ENCODE results near the gene CD180. TPM values are rescaled to one million over a fixed set of nuclear protein-coding genes. Genes with fewer than 3 reads are reported as not detected.

CD180 gene
- polyA plus RNA-seq, 12 donors: 0.63 to 2.9 (median 1.3) TPM; not detected in 2

DNA sequence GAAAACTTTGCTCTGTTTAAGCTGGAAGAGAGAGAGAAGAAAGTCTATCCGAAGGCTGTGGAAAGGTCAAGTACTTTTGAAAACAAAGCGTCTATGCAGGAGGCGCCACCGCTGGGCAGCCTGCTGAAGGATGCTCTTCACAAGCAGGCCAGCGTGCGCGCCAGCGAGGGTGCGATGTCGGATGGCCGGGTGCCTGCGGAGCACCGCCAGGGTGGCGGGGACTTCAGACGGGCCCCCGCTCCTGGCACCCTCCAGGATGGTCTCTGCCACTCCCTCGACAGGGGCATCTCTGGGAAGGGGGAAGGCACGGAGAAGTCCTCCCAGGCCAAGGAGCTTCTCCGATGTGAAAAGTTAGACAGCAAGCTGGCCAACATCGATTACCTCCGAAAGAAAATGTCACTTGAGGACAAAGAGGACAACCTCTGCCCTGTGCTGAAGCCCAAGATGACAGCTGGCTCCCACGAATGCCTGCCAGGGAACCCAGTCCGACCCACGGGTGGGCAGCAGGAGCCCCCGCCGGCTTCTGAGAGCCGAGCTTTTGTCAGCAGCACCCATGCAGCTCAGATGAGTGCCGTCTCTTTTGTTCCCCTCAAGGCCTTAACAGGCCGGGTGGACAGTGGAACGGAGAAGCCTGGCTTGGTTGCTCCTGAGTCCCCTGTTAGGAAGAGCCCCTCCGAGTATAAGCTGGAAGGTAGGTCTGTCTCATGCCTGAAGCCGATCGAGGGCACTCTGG, 32.6 kb downstream of the CD180 start:
- DNase-seq: no peak

GRCh38 chr5:67163231-67163756, 33.3 kb downstream of the CD180 start:
- no peak for DNase-seq

- no peak for DNase-seq
Observed at GRCh38 chr5:67161767-67162166, 34.8 kb downstream of the CD180 start.

GRCh38 chr5:67160985-67161384, 35.6 kb downstream of the CD180 start:
- DNase-seq: no peak

DNA sequence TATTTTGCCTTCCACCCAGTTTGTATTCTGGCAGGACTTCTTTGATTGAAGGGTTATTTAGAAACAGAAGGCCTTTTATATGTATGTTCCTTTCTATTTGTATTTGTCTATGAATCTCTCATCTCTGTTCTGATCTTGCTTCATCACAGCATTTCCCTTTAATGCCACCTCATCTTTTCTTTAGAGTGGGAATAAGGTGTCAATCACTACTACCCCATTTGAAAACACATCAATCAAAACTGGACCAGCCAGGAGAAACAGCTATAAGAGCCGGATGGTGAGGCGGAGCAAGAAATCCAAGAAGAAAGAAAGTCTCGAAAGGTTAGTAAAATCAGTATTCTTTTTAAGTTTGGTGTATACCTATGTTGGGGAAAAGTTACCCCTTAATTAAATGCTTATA, 36.3 kb downstream of the CD180 start:
- no peak for DNase-seq

DNA sequence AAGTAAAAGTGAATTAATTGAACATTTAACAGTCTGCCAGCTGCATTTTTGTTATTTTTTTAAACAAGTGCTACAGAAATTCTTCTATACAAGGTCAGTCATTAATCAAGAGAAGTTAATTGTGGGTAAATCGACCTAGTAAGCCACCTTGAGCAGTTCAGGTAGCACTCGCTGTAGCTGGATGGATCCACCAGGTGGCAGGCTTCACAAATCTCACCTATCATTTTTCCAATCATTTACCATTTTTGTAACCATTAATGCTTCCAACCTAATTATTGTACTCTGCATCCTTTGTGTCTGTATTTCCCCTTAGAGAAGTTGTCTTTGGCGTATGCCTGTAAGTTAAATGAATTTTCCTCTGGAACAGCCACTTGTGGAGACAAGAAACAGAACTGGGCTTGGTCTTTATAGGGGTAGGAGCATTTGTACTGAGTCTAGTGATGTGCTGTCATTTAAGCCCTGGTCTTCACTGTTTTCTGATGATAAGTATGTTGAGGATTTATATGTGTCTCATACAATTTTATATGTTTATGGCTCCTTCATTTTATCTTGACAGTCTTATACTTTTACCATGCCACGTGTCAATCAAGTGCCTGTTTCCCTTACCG, 39.5 kb downstream of the CD180 start:
- DNase-seq: no peak

DNA sequence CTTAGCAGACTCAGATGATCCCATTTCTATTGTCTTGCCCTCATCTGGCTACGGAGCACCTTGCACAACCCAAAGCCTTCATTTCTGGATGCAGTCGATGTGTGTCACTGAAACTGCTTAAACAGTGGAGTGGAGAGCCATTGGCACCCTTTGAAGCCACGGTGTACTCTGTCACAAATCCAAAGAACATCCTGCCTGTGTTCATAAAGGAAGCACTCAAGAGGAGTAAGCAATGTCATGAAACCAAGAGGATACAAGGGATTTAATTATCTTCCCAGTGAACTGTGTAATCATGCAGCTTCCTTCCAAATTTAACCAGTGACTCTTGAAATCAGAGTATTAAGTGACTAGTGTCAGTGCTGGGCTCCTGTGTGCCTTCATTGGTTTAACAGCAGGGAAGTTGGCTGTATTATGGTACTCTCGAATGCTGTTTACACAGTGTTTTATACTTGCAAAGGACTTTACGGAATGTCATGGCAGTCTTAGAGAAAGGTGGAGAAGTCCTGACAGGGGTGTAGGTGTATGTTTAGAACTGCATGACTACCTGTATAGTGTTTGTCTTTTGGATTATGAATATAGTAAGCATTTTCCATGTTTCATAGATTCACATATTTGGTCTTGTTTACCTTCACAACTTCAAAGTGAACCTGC, 41.9 kb downstream of the CD180 start:
- DNase-seq: no peak

GRCh38 chr5:67153292-67153691, 43.3 kb downstream of the CD180 start:
- no peak for DNase-seq

- no peak for DNase-seq
Observed at GRCh38 chr5:67152400-67152799, 44.2 kb downstream of the CD180 start.

GRCh38 chr5:67149951-67150523, 46.6 kb downstream of the CD180 start:
- peak; percentile 53 for DNase-seq

- peak; percentile 38 for DNase-seq
Observed at GRCh38 chr5:67149057-67149950, 47.3 kb downstream of the CD180 start.

GRCh38 chr5:67147760-67148159, 48.8 kb downstream of the CD180 start:
- no peak for DNase-seq

- no peak for DNase-seq
Observed at GRCh38 chr5:67146981-67147380, 49.6 kb downstream of the CD180 start.

GRCh38 chr5:67146574-67146973, 50.0 kb downstream of the CD180 start:
- DNase-seq: no peak

- DNase-seq: no peak
Observed at GRCh38 chr5:67144183-67144639, 52.4 kb downstream of the CD180 start.

- no peak for DNase-seq
Observed at GRCh38 chr5:67143549-67143948, 53.0 kb downstream of the CD180 start.

DNA sequence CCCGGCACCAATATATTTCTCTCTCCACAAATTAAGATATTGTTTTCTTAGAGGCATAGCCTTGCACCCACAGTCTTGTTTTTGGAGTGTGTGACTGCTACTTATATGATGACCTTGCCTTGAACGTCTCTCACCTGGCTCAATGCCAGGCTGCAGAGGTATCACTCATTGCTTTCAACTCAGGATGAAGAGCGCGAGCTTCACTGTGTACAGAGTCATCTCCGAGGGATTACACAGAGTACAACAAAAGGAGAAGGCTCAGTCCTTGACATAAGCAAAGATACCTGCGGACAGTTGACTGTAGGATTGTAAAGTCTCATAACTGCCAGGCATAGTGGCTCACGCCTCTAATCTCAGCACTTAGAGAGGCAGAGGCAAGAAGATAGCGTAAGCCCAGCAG, 53.8 kb downstream of the CD180 start:
- no peak for DNase-seq

- no peak for DNase-seq
Observed at GRCh38 chr5:67141644-67142043, 55.0 kb downstream of the CD180 start.

DNA sequence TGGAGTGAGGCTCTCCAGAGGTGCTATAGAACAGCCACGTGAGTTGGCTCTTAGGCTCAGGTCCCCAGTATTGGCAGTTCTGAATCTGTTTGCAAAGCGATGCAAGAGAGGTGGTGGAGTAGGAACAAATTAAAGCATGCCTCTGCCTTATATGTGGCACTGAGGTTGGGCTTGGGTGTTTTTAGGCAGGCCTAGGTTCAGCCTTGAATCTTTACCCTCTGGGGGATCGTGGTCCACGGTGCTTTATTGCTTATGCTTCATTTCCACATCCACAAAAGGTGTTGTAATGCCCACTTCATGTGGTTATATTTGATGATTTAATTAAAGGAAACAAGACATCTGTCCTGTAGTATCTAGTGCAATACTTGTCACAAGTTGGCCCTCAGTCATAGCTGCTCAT, 56.2 kb downstream of the CD180 start:
- DNase-seq: no peak

- DNase-seq: no peak
Observed at GRCh38 chr5:67139030-67139429, 57.6 kb downstream of the CD180 start.

- DNase-seq: no peak
Observed at GRCh38 chr5:67135381-67135984, 61.1 kb downstream of the CD180 start.

Data from muscle of arm (tissue), 12 donors.